Sigmoid colon (tissue), 7 donors: Measurements from ENCODE around the gene SRP68. TPM values are rescaled to one million over a fixed set of nuclear protein-coding genes. Genes with fewer than 3 reads are reported as not detected.

ENCODE experiments used
- DNase-seq: peaks from one replicate; pipeline ENCODE4 v3.0.0-alpha.2; 2019
- H3K27ac ChIP-seq, 4 donors: fragments of 200-600 bp; sonication (generic); one replicate each; pipeline ENCODE4 v1.5.1; 2016 to 2019; ENCODE audit warnings: mild to moderate bottlenecking in 1 of 4
- H3K27me3 ChIP-seq, 3 donors: fragments of 200-600 bp; sonication (generic); one replicate each; pipeline ENCODE4 v1.5.1; 2019; ENCODE audit warnings: mild to moderate bottlenecking in 1 of 3
- H3K36me3 ChIP-seq, 4 donors: fragments of 200-600 bp; sonication (generic); one replicate each; pipeline ENCODE4 v1.5.1; 2016 to 2019
- H3K4me1 ChIP-seq, 4 donors: fragments of 200-600 bp; sonication (generic); one replicate each; pipeline ENCODE4 v1.5.1; 2017 to 2019
- H3K4me3 ChIP-seq, 4 donors: fragments of 200-600 bp; sonication (generic); one replicate each; pipeline ENCODE4 v1.5.1; 2017 to 2019; ENCODE audit warnings: mild to moderate bottlenecking in 2 of 4, moderate library complexity in 1 of 4
- H3K9me3 ChIP-seq, 4 donors: fragments of 200-600 bp in 3 of 4; sonication (generic) in 3 of 4; one replicate each; pipeline versions ENCODE4 v1.5.1 to v1.6.1; 2013 to 2019
- CTCF ChIP-seq, 4 experiments: fragments of 450-650 bp in 3 of 4; fragments of 200-600 bp in 1 of 4; IDR thresholded peaks; one replicate each; pipeline ENCODE4 v1.5.1; 2016 to 2019; ENCODE audit warnings: antibody characterized with exemption in 4 of 4, mild to moderate bottlenecking in 3 of 4, moderate library complexity in 2 of 4
- EP300 ChIP-seq, 4 donors: sonication (generic); formaldehyde crosslinking; IDR thresholded peaks; one replicate each; pipeline ENCODE4 v1.6.1; 2017; ENCODE audit warnings: antibody characterized with exemption in 4 of 4
- POLR2A ChIP-seq, 2 donors: fragments of 450-650 bp; IDR thresholded peaks; one replicate each; pipeline ENCODE4 v1.6.1; 2016; ENCODE audit warnings: antibody characterized with exemption in 2 of 2, mild to moderate bottlenecking in 2 of 2, moderate library complexity in 2 of 2
- POLR2AphosphoS5 ChIP-seq, 4 donors: sonication (generic); formaldehyde crosslinking; IDR thresholded peaks; one replicate each; pipeline ENCODE4 v1.6.1; 2017; ENCODE audit warnings: antibody characterized with exemption in 4 of 4
- WGBS, 2 donors: extraction: QIAGEN DNeasy Blood & Tissue Kit; methylation state at CpG; one replicate each; pipeline ENCODE4 v1.1.7; 2013; 5-methylcytosine and 5-hydroxymethylcytosine counted together
- intact Hi-C: fragments of 100-400 bp; cut with DNase I; formaldehyde crosslinking; loops from one replicate; pipeline ENCODE4 v1.15.1; 2023
- polyA plus RNA-seq, 3 donors: library from polyadenylated mRNA; stranded (reverse); fragments of 200-250 nt; gene quantifications; one replicate each; pipeline ENCODE4 v1.2.3, GENCODE V29; 2013
- small RNA-seq, 3 donors: library from RNA; depleted of rRNA; stranded (forward); fragments of <200 nt; gene quantifications; one replicate each; pipeline ENCODE3, GENCODE V24; 2016
- total RNA-seq, 4 donors: library from RNA; depleted of rRNA; stranded (reverse); fragments of >200 nt; gene quantifications; one replicate each; pipeline ENCODE4 v1.1.0, GENCODE V29; 2016
- donor health status: healthy with polysubstance abuse.
- donor health status: Bipolar disorder and iron deficiency.
- donor health status: healthy.

Gene SRP68
- total and polyA plus RNA-seq, 7 donors: 37.2 to 60.6 (median 53.1) TPM

- Histone ChIP-seq H3K4me3 (no peak overlapping the region), H3K9me3 (no peaks in the 10 kb centered on the region), H3K4me1 (peaks cover 0 to 14% (median 4%) of the 10 kb centered on the region in 4 donors), H3K27ac (no peak overlapping the region), H3K27me3 (no peaks in the 10 kb centered on the region), H3K36me3 (peaks cover 0 to 32% (median 2%) of the 10 kb centered on the region in 4 donors)
- DNase-seq: peak; percentile 26
- no peak for TF ChIP-seq POLR2AphosphoS5 (IDR thresholded peaks at IDR 0.05)
- no peak for TF ChIP-seq EP300 (IDR thresholded peaks at IDR 0.05)
- no peak for TF ChIP-seq POLR2A (IDR thresholded peaks at IDR 0.05)
- TF ChIP-seq CTCF (IDR thresholded peaks at IDR 0.05): no peak
- intact Hi-C loops: no loop called here
- WGBS, 2 donors: 75 to 91% methylated on average over 7 of the region's 7 CpGs
Observed at GRCh38 chr17:75995385-75995925, 76.9 kb downstream of the SRP68 start.

- intact Hi-C loops: no loop called here
- H3K36me3 ChIP-seq: peaks cover 0 to 32% (median 2%) of the 10 kb centered on the region in 4 donors
- DNase-seq: no peak
- no peak overlapping the region for H3K27ac ChIP-seq
- H3K9me3 ChIP-seq: no peaks in the 10 kb centered on the region
- no peaks in the 10 kb centered on the region for H3K27me3 ChIP-seq
- H3K4me3 ChIP-seq: no peak overlapping the region
- TF ChIP-seq CTCF (IDR thresholded peaks at IDR 0.05) (no peak), EP300 (IDR thresholded peaks at IDR 0.05) (no peak), POLR2AphosphoS5 (IDR thresholded peaks at IDR 0.05) (no peak), POLR2A (IDR thresholded peaks at IDR 0.05) (no peak)
- 64 to 90% methylated on average over 5 of the region's 5 CpGs for whole genome bisulfite sequencing, 2 donors
- peaks cover 0 to 8% (median 2%) of the 10 kb centered on the region in 4 donors for H3K4me1 ChIP-seq
Observed at GRCh38 chr17:75994802-75995370, 77.4 kb downstream of the SRP68 start.

- intact Hi-C loops: no loop called here
- Histone ChIP-seq H3K27ac (no peak overlapping the region), H3K4me3 (no peak overlapping the region), H3K27me3 (no peaks in the 10 kb centered on the region), H3K4me1 (no peaks in the 10 kb centered on the region), H3K36me3 (peaks cover 0 to 32% (median 2%) of the 10 kb centered on the region in 4 donors), H3K9me3 (no peaks in the 10 kb centered on the region)
- TF ChIP-seq EP300 (IDR thresholded peaks at IDR 0.05) (no peak), CTCF (IDR thresholded peaks at IDR 0.05) (no peak), POLR2AphosphoS5 (IDR thresholded peaks at IDR 0.05) (no peak), POLR2A (IDR thresholded peaks at IDR 0.05) (no peak)
- DNase-seq: no peak
- WGBS, 2 donors: 89 to 98% methylated on average over 9 of the region's 9 CpGs
Observed at GRCh38 chr17:75991396-75991795, 80.9 kb downstream of the SRP68 start.

Small RNA genes within 50 kb of the gene (small RNA-seq; reads per million reads assigned to genes)
- 0 to 0.43 (median 0.15) reads per million in 3 donors for gene MIR6868

Other genes with a start within 250 kb of the SRP68 start
- gene UNC13D, start 228.1 kb downstream of the SRP68 start, total RNA-seq: 10 to 100 TPM in 2 of 4 donors, 1 to 10 TPM in 2; 4.3 to 11.4 (median 9.6) TPM
- 10 to 100 TPM in 2 of 3 donors, 1 to 10 TPM in 1; 6.0 to 61.9 (median 17.1) TPM for gene UNC13D, start 228.1 kb downstream of the SRP68 start, polyA plus RNA-seq
- gene WBP2, start 217.2 kb downstream of the SRP68 start, total RNA-seq: 10 to 100 TPM; 44.2 to 73.1 (median 56.9) TPM
- 100 to 1,000 TPM in 1 of 3 donors, 10 to 100 TPM in 2; 87.1 to 110 (median 91.3) TPM for gene WBP2, start 217.2 kb downstream of the SRP68 start, polyA plus RNA-seq
- 10 to 100 TPM; 27.8 to 40.9 (median 37.2) TPM for gene TRIM47, start 193.9 kb downstream of the SRP68 start, total RNA-seq
- 10 to 100 TPM; 28.7 to 41.0 (median 39.0) TPM for gene TRIM47, start 193.9 kb downstream of the SRP68 start, polyA plus RNA-seq
- 10 to 100 TPM; 22.4 to 27.5 (median 25.1) TPM for gene TRIM65, start 175.6 kb downstream of the SRP68 start, total RNA-seq
- 10 to 100 TPM in 2 of 3 donors, 1 to 10 TPM in 1; 7.2 to 19.1 (median 10.2) TPM for gene TRIM65, start 175.6 kb downstream of the SRP68 start, polyA plus RNA-seq
- 10 to 100 TPM; 32.8 to 50.6 (median 41.8) TPM for gene MRPL38, start 167.6 kb downstream of the SRP68 start, total RNA-seq
- 10 to 100 TPM; 55.9 to 71.5 (median 57.1) TPM for gene MRPL38, start 167.6 kb downstream of the SRP68 start, polyA plus RNA-seq
- gene FBF1, start 131.5 kb downstream of the SRP68 start, total RNA-seq: 10 to 100 TPM in 1 of 4 donors, 1 to 10 TPM in 3; 4.4 to 16.6 (median 6.3) TPM
- 1 to 10 TPM; 1.2 to 9.0 (median 2.5) TPM for gene FBF1, start 131.5 kb downstream of the SRP68 start, polyA plus RNA-seq
- gene ACOX1, start 93.4 kb downstream of the SRP68 start, total RNA-seq: 10 to 100 TPM; 32.7 to 38.9 (median 36.5) TPM
- gene ACOX1, start 93.4 kb downstream of the SRP68 start, polyA plus RNA-seq: 10 to 100 TPM; 31.3 to 93.2 (median 32.4) TPM
- 10 to 100 TPM in 1 of 4 donors, 1 to 10 TPM in 3; 5.3 to 14.8 (median 7.8) TPM for gene TEN1, start 93.3 kb downstream of the SRP68 start, total RNA-seq
- gene TEN1, start 93.3 kb downstream of the SRP68 start, polyA plus RNA-seq: 10 to 100 TPM; 30.5 to 78.8 (median 57.1) TPM
- gene CDK3, start 71.7 kb downstream of the SRP68 start, total RNA-seq: 1 to 10 TPM in 2 of 4 donors, under 1 TPM in 1, not detected in 1; 0.71 to 2.6 (median 1.4) TPM
- 10 to 100 TPM; 11.9 to 15.0 (median 15.0) TPM for gene CDK3, start 71.7 kb downstream of the SRP68 start, polyA plus RNA-seq
- gene EVPL, start 45.2 kb downstream of the SRP68 start, total RNA-seq: 10 to 100 TPM in 1 of 4 donors, 1 to 10 TPM in 3; 2.9 to 23.5 (median 7.2) TPM
- gene EVPL, start 45.2 kb downstream of the SRP68 start, polyA plus RNA-seq: 10 to 100 TPM in 1 of 3 donors, 1 to 10 TPM in 2; 4.6 to 16.0 (median 4.8) TPM
- 10 to 100 TPM in 1 of 4 donors, 1 to 10 TPM in 3; 5.4 to 20.2 (median 8.2) TPM for gene GALR2, start 2.3 kb upstream of the SRP68 start, total RNA-seq
- gene GALR2, start 2.3 kb upstream of the SRP68 start, polyA plus RNA-seq: 1 to 10 TPM in 1 of 3 donors, not detected in 2; 1.6 TPM
- 1 to 10 TPM in 2 of 4 donors, under 1 TPM in 2; 0.16 to 3.5 (median 0.81) TPM for gene ZACN, start 6.7 kb upstream of the SRP68 start, total RNA-seq
- gene ZACN, start 6.7 kb upstream of the SRP68 start, polyA plus RNA-seq: 1 to 10 TPM; 1.2 to 1.3 (median 1.2) TPM
- gene EXOC7, start 31.3 kb upstream of the SRP68 start, total RNA-seq: 10 to 100 TPM; 58.9 to 82.0 (median 75.3) TPM
- gene EXOC7, start 31.3 kb upstream of the SRP68 start, polyA plus RNA-seq: 10 to 100 TPM; 36.8 to 74.4 (median 38.4) TPM
- under 1 TPM in 1 of 4 donors, not detected in 3; 0.14 TPM for gene FOXJ1, start 68.7 kb upstream of the SRP68 start, total RNA-seq
- 1 to 10 TPM in 1 of 3 donors, under 1 TPM in 2; 0.23 to 2.3 (median 0.60) TPM for gene FOXJ1, start 68.7 kb upstream of the SRP68 start, polyA plus RNA-seq
- gene RNF157, start 168.0 kb upstream of the SRP68 start, total RNA-seq: 1 to 10 TPM; 3.1 to 9.1 (median 4.5) TPM
- gene RNF157, start 168.0 kb upstream of the SRP68 start, polyA plus RNA-seq: 10 to 100 TPM in 2 of 3 donors, 1 to 10 TPM in 1; 6.0 to 29.5 (median 10.9) TPM
- 10 to 100 TPM in 1 of 4 donors, 1 to 10 TPM in 3; 3.9 to 11.8 (median 6.5) TPM for gene UBALD2, start 192.8 kb upstream of the SRP68 start, total RNA-seq
- 100 to 1,000 TPM in 1 of 3 donors, 10 to 100 TPM in 2; 56.0 to 105 (median 98.7) TPM for gene UBALD2, start 192.8 kb upstream of the SRP68 start, polyA plus RNA-seq
- 1 to 10 TPM; 2.0 to 5.0 (median 3.3) TPM for gene QRICH2, start 235.8 kb upstream of the SRP68 start, total RNA-seq
- 1 to 10 TPM in 2 of 3 donors, under 1 TPM in 1; 0.69 to 3.2 (median 1.8) TPM for gene QRICH2, start 235.8 kb upstream of the SRP68 start, polyA plus RNA-seq